Activated T-cell treated with anti-CD3 and anti-CD28 coated beads, Interleukin-2, amount 50 U/mL, for 4 hours (primary cell): ENCODE measurements around the gene IGF1. TPM values are rescaled to one million over a fixed set of nuclear protein-coding genes. Genes with fewer than 3 reads are reported as not detected.

Experiments used
- ATAC-seq, 2 donors: fragments of 200-7000 bp; cut with Tn5 transposase; one replicate each; pipeline ENCODE4 v1.10.0; 2021
- DNase-seq: peaks from one replicate; pipeline ENCODE4 v3.0.0-alpha.2; 2020
- H3K27me3 Mint-ChIP-seq: one replicate; pipeline ENCODE4 v1.8.0; 2021; ENCODE audit warnings: low read depth, mixed read lengths
- H3K36me3 Mint-ChIP-seq: one replicate; pipeline ENCODE4 v1.8.0; 2022; ENCODE audit warnings: mixed read lengths; ENCODE audit not compliant: insufficient read depth
- H3K4me1 Mint-ChIP-seq: one replicate; pipeline ENCODE4 v1.8.0; 2021; ENCODE audit warnings: low read depth, mixed read lengths
- H3K4me3 Mint-ChIP-seq: one replicate; pipeline ENCODE4 v1.8.0; 2021; ENCODE audit warnings: mild to moderate bottlenecking, moderate library complexity, mixed read lengths
- H3K9me3 Mint-ChIP-seq: one replicate; pipeline ENCODE4 v1.8.0; 2021; ENCODE audit warnings: mixed read lengths
- total RNA-seq, 3 donors: library from RNA; stranded (reverse); gene quantifications; one replicate each; pipeline ENCODE4 v1.2.1, GENCODE V29; 2021

Gene IGF1
- total RNA-seq, 3 donors from 2014 or later, result 0.33 to 0.51 (median 0.50) TPM

GRCh38 chr12:102508052-102508451 lies 27.7 kb upstream of the IGF1 start:
- ATAC-seq, result no peak
- H3K36me3 Mint-ChIP-seq, result no peaks in the 10 kb centered on the region
- H3K4me1 Mint-ChIP-seq, result no peaks in the 10 kb centered on the region
- H3K27me3 Mint-ChIP-seq, result no peaks in the 10 kb centered on the region
- DNase-seq, result no peak
- H3K4me3 Mint-ChIP-seq, result no peak overlapping the region
- no peaks in the 10 kb centered on the region for H3K9me3 Mint-ChIP-seq

DNA sequence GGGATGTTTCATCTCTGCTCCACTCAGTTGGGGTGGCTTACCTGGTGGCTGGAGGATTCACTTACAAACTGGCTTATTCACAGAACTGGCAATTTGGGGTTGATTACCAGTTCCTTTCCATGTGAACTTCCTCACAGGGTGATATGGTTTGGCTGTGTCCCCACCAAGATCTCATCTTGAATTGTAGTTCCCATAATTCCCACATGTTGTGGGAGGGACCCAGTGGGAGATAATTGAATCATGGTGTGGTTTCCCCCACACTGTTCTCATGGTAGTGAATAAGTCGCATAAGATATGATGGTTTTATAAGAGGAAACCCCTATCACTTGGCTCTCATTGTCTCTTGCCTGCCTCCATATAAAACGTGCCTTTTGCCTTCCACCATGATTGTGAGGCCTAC lies 26.9 kb upstream of the IGF1 start:
- ATAC-seq, result no peak
- Mint-ChIP-seq H3K9me3 (no peaks in the 10 kb centered on the region), H3K36me3 (no peaks in the 10 kb centered on the region)

GRCh38 chr12:102504871-102505270 lies 24.5 kb upstream of the IGF1 start:
- H3K27me3 Mint-ChIP-seq, result peaks cover 2% of the 10 kb centered on the region
- no peak for ATAC-seq
- no peak overlapping the region for H3K4me3 Mint-ChIP-seq
- H3K36me3 Mint-ChIP-seq, result no peaks in the 10 kb centered on the region
- no peaks in the 10 kb centered on the region for H3K4me1 Mint-ChIP-seq
- H3K9me3 Mint-ChIP-seq, result no peaks in the 10 kb centered on the region
- DNase-seq, result no peak

More for the DNA sequence above, 26.9 kb upstream of the IGF1 start:
- no peaks in the 10 kb centered on the region for H3K4me1 Mint-ChIP-seq
- no peaks in the 10 kb centered on the region for H3K27me3 Mint-ChIP-seq
- DNase-seq, result no peak
- no peak overlapping the region for H3K4me3 Mint-ChIP-seq

GRCh38 chr12:102504280-102504679 lies 23.9 kb upstream of the IGF1 start:
- no peaks in the 10 kb centered on the region for H3K36me3 Mint-ChIP-seq
- H3K4me3 Mint-ChIP-seq, result no peak overlapping the region
- H3K9me3 Mint-ChIP-seq, result no peaks in the 10 kb centered on the region
- DNase-seq (no peak), ATAC-seq (no peak)
- peaks cover 2% of the 10 kb centered on the region for H3K27me3 Mint-ChIP-seq
- no peaks in the 10 kb centered on the region for H3K4me1 Mint-ChIP-seq

- Mint-ChIP-seq H3K9me3 (no peaks in the 10 kb centered on the region), H3K27me3 (peaks cover 2% of the 10 kb centered on the region), H3K36me3 (no peaks in the 10 kb centered on the region), H3K4me1 (no peaks in the 10 kb centered on the region), H3K4me3 (no peak overlapping the region)
- DNase-seq, result no peak
- no peak for ATAC-seq
Measured at GRCh38 chr12:102503831-102504230, 23.5 kb upstream of the IGF1 start.

DNA sequence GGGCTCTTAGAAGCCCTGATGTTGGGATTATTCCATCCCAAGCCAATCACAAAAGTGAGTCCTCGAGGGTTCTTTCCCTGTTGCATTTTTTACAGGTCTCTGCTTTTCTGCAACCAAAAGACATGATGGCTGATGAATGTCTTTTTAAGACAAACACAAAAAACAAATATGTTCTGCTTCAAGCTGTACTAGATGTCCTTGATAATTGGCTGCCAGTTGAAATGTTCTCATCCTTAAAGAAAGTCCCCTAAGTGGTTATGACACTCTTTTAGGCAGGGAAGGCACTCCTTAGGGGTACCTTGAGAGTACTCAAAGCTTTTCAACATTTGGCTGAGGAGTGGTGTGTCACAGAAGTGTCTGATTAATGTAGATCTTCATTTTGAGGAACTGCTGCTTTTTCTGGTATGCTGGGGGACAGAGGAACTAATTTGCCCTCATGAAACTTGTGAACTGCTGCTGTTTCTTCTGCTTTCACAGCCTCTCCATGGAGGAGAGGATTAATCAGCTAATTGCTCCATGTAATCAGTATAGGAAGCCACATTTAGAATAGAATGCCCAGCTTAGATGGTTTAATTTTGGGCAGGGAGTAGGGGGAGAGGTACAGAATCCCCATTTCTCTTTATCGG lies 22.8 kb upstream of the IGF1 start:
- peaks cover 2% of the 10 kb centered on the region for H3K27me3 Mint-ChIP-seq
- no peak for DNase-seq
- H3K36me3 Mint-ChIP-seq, result no peaks in the 10 kb centered on the region
- no peak for ATAC-seq
- H3K9me3 Mint-ChIP-seq, result no peaks in the 10 kb centered on the region
- H3K4me1 Mint-ChIP-seq, result no peaks in the 10 kb centered on the region
- no peak overlapping the region for H3K4me3 Mint-ChIP-seq

DNA sequence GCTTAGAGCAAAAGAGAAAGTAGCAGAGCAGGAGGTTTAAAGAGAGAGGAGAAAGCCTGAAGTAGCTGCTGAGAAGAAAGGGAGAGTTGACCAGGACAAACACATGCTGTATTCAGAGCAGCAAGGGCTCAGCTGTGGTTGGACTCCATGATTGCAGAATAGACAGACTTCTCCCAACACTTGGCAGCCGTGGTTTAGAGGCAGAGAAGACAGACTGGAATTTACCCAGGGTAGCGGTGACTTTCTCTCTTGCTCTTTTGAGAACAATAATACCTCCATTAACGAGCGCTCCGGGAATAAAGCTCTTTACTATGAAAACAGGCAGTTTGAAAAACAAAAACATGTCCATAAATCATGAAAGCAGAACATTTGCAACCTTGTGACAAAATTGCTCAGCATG lies 21.4 kb upstream of the IGF1 start:
- H3K9me3 Mint-ChIP-seq, result no peaks in the 10 kb centered on the region
- H3K27me3 Mint-ChIP-seq, result peaks cover 2% of the 10 kb centered on the region
- no peaks in the 10 kb centered on the region for H3K36me3 Mint-ChIP-seq
- DNase-seq (no peak), ATAC-seq (no peak)
- H3K4me1 Mint-ChIP-seq, result no peaks in the 10 kb centered on the region
- H3K4me3 Mint-ChIP-seq, result no peak overlapping the region

DNA sequence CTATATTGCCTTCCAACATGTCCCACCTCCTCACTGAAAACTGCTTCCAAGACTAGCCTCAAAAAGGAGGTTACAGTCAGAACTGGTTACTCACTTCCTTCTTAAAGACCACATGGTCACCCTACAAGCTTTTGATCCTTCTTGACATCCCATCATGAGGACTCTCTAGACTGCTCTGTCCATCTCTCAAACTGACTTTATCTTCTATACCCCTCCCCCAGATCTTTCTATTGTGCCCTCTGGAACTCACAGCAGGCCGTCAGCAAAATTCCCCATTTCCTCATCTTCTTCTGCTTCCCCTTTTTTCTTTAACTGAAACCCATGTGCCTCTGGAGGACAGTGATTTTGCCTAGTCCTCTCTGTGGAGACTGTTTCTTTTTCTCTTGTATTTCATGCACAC lies 18.1 kb upstream of the IGF1 start:
- no peaks in the 10 kb centered on the region for H3K36me3 Mint-ChIP-seq
- no peak overlapping the region for H3K4me3 Mint-ChIP-seq
- H3K27me3 Mint-ChIP-seq, result peaks cover 7% of the 10 kb centered on the region
- H3K4me1 Mint-ChIP-seq, result no peaks in the 10 kb centered on the region
- ATAC-seq (no peak), DNase-seq (no peak)
- peaks cover 3% of the 10 kb centered on the region for H3K9me3 Mint-ChIP-seq

- Mint-ChIP-seq H3K27me3 (peaks cover 11% of the 10 kb centered on the region), H3K4me3 (no peak overlapping the region), H3K36me3 (no peaks in the 10 kb centered on the region), H3K4me1 (no peaks in the 10 kb centered on the region), H3K9me3 (peaks cover 3% of the 10 kb centered on the region)
- DNase-seq, result no peak
- no peak for ATAC-seq
Measured at GRCh38 chr12:102497743-102498142, 17.4 kb upstream of the IGF1 start.

DNA sequence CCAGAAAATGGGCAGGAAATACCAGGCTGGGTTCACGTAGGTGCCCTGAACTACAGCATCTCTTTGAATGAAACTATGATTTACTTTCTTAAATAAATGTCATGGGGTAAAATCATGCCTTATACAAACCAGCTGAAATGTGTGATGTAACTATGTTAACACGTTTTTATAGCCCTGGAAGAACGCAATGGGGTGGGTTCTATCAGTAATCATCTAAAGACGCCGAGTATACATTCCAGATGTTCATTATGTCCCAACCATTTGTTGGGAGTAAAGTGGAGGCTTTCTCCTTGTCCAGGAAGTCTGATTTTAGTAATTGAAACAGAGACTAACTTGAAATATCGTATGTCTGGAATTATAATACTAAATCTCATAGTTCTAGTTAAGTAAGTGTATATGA lies 16.2 kb upstream of the IGF1 start:
- no peak overlapping the region for H3K4me3 Mint-ChIP-seq
- H3K27me3 Mint-ChIP-seq, result peaks cover 11% of the 10 kb centered on the region
- peaks cover 3% of the 10 kb centered on the region for H3K9me3 Mint-ChIP-seq
- no peaks in the 10 kb centered on the region for H3K4me1 Mint-ChIP-seq
- DNase-seq, result no peak
- no peak for ATAC-seq
- no peaks in the 10 kb centered on the region for H3K36me3 Mint-ChIP-seq

DNA sequence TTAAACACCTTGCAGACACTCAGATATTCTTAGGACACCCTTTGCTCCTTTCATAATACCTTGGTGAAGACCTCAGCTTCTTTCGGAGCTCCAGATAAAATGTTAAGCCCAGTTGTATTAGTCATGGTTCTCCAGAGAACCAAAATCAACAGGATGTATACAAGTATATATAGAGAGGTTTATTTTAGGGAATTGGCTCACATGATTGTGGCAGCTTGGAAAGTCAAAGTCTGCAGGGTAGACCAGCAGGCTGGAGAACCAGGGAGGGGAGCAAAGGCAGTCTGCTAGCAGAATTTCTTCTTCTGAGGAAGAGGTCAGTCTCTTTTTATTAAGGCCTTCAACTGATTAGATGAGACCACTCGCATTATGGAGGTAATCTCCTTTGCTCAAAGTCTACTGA lies 6.9 kb upstream of the IGF1 start:
- peaks cover 15% of the 10 kb centered on the region for H3K4me1 Mint-ChIP-seq
- H3K27me3 Mint-ChIP-seq, result peaks cover 6% of the 10 kb centered on the region
- H3K9me3 Mint-ChIP-seq, result peaks cover 5% of the 10 kb centered on the region
- H3K4me3 Mint-ChIP-seq, result no peak overlapping the region
- H3K36me3 Mint-ChIP-seq, result no peaks in the 10 kb centered on the region
- DNase-seq (no peak), ATAC-seq (no peak)

GRCh38 chr12:102486153-102486552 lies 5.8 kb upstream of the IGF1 start:
- Mint-ChIP-seq H3K27me3 (peaks cover 10% of the 10 kb centered on the region), H3K36me3 (no peaks in the 10 kb centered on the region), H3K4me3 (no peak overlapping the region), H3K9me3 (peaks cover 5% of the 10 kb centered on the region), H3K4me1 (peaks cover 15% of the 10 kb centered on the region)
- no peak for ATAC-seq
- no peak for DNase-seq

DNA sequence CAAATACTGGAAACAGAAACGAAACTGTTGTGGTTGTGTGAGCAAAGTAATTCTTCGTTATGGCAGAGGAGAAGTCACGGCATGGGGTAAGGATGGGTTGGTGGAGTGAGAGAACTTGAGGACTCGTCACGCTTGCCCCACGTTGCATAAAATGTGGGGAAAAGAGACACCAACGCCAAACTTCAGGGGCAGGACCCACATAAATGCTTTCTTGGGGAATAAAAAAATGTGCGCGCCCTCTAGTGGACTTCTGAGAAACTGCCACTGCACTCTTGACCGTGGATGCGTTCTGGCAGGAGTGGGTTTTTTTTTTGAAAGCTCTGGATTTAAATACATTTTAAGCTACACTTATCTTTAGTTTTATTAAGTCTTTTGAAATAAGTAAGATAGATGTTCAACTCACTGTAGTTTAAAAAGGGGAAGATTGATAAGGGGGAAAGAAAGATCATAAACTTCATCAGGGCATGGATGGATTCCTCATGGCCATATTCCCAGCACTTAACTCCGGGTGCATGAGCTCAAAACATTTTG lies 4.1 kb upstream of the IGF1 start:
- no peaks in the 10 kb centered on the region for H3K9me3 Mint-ChIP-seq
- peaks cover 8% of the 10 kb centered on the region for H3K27me3 Mint-ChIP-seq
- peaks cover 15% of the 10 kb centered on the region for H3K4me1 Mint-ChIP-seq
- peak; percentile 21 for DNase-seq
- peak overlapping the region; percentile 66 for H3K4me3 Mint-ChIP-seq
- H3K36me3 Mint-ChIP-seq, result no peaks in the 10 kb centered on the region
- ATAC-seq, result peak; percentile 85 to 88

GRCh38 chr12:102484017-102484416 lies 3.7 kb upstream of the IGF1 start:
- Mint-ChIP-seq H3K9me3 (no peaks in the 10 kb centered on the region), H3K27me3 (peaks cover 8% of the 10 kb centered on the region), H3K36me3 (no peaks in the 10 kb centered on the region), H3K4me3 (peak overlapping the region; percentile 66), H3K4me1 (peaks cover 15% of the 10 kb centered on the region)
- no peak for DNase-seq
- peak; percentile 2 to 21 for ATAC-seq

DNA sequence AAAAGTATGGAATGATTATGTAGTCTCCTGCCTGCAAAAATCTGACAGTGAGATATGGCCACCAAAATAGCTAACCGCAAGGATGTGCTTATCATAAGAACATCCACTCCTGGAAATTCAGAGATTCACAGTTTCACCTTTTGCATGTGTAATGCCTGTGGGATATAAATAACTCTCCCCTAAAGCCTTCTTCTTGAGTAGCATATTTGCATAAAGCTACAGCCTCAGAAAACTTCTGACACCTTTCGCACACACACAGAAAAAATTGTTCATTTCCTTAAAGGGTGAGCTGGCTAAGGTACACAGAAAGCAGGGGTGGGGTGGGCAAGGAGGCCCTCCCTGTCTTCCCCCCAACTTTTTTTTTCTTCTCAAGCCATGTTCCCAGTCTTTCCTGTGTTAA lies 3.1 kb upstream of the IGF1 start:
- Mint-ChIP-seq H3K9me3 (no peaks in the 10 kb centered on the region), H3K4me3 (no peak overlapping the region), H3K27me3 (peaks cover 8% of the 10 kb centered on the region), H3K36me3 (no peaks in the 10 kb centered on the region), H3K4me1 (peaks cover 15% of the 10 kb centered on the region)
- DNase-seq (no peak), ATAC-seq (peak; percentile 46 to 49)
